Measurements from ENCODE around the gene PCDHGB2.
"Not testable (repeated sequence)": the region's sequence is repeated elsewhere in the genome, so short reads cannot be mapped to it uniquely, and the experiment has no call there.

PCDHGB2 gene

DNA sequence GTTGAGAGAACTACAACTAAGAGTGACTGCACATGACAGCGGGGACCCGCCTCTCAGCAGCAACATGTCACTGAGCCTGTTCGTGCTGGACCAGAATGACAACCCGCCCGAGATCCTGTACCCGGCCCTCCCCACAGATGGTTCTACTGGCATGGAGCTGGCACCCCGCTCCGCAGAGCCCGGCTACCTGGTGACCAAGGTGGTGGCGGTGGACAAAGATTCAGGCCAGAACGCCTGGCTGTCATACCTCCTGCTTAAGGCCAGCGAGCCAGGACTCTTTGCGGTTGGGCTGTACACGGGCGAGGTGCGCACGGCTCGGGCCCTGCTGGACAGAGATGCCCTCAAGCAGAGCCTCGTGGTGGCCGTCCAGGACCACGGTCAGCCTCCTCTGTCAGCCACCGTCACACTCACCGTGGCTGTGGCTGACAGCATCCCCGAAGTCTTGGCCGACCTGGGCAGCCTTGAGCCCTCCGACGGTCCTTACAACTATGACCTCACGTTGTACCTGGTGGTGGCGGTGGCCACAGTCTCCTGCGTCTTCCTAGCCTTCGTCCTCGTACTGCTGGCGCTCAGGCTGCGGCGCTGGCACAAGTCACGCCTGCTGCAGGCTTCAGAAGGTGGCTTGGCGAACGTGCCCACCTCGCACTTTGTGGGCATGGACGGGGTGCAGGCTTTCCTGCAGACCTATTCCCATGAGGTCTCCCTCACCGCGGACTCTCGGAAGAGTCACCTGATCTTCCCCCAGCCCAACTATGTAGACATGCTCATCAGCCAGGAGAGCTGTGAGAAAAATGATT is 24.9 kb downstream of the PCDHGB2 start:
- no peak for DNase-seq (ENCODE audit: low read depth, low spot score)

DNA sequence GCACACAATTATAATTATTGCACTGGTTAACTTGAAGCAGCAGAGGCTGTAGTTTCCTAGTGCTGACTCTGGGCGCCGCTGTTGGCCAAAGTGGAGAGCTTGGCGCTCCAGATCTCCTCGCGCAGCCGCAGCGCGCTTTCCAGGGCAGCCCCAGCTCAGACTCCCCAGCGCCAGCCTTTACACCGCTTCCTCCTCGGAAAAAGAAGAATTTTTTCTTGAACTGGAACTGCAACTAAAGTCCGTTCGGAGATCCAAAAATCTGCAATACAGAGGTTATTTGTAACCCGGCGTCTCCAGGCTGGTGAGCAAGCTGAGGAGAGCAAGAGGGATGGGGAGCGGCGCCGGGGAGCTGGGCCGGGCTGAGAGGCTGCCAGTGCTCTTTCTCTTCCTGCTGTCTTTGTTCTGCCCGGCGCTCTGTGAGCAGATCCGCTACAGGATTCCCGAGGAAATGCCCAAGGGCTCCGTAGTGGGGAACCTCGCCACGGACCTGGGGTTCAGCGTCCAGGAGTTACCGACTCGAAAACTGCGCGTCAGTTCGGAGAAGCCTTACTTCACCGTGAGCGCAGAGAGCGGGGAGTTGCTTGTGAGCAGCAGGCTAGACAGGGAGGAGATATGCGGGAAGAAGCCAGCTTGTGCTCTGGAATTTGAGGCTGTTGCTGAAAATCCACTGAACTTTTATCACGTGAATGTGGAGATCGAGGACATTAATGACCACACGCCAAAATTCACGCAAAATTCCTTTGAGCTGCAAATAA is 27.9 kb downstream of the PCDHGB2 start, which contains the start of gene PCDHGB4:
Gene PCDHGB4 (plus strand): TSS at position 142 of the 755 bp plus-strand sequence. CDS start 187 bp downstream, at position 329.
- DNase-seq (ENCODE audit: low read depth, low spot score): not testable (repeated sequence)

DNA sequence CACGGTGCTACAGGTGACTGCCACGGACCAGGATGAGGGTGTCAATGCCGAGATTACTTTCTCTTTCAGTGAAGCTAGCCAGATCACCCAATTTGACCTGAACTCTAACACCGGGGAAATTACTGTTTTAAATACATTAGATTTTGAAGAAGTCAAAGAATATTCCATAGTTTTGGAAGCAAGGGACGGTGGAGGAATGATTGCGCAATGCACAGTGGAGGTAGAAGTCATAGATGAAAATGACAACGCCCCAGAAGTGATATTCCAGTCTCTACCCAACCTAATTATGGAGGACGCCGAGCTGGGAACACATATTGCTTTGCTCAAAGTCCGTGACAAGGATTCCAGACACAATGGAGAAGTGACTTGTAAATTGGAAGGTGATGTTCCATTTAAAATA is 28.9 kb downstream of the PCDHGB2 start:
- DNase-seq (ENCODE audit: low read depth, low spot score): no peak

DNA sequence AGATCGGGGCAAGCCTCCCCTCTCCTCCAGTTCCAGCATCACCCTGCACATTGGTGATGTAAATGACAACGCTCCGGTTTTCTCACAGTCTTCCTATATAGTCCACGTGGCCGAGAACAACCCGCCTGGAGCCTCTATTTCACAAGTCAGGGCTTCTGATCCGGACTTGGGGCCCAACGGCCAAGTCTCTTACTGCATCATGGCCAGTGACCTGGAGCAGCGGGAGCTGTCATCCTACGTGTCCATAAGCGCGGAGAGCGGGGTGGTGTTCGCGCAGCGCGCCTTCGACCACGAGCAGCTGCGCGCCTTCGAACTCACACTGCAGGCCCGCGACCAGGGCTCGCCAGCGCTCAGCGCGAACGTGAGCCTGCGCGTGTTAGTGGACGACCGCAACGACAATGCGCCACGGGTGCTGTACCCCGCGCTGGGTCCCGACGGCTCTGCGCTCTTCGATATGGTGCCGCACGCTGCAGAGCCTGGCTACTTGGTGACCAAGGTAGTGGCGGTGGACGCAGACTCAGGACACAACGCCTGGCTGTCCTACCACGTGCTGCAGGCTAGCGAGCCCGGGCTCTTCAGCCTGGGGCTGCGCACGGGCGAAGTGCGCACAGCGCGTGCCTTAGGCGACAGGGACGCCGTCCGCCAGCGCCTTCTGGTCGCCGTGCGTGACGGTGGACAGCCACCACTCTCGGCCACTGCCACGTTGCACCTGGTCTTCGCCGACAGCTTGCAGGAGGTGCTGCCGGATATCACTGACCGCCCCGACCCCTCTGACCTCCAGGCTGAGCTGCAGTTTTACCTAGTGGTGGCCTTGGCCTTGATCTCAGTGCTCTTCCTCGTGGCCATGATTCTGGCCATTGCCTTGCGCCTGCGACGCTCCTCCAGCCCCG is 29.6 kb downstream of the PCDHGB2 start:
- no peak for DNase-seq (ENCODE audit: low read depth, low spot score)

DNA sequence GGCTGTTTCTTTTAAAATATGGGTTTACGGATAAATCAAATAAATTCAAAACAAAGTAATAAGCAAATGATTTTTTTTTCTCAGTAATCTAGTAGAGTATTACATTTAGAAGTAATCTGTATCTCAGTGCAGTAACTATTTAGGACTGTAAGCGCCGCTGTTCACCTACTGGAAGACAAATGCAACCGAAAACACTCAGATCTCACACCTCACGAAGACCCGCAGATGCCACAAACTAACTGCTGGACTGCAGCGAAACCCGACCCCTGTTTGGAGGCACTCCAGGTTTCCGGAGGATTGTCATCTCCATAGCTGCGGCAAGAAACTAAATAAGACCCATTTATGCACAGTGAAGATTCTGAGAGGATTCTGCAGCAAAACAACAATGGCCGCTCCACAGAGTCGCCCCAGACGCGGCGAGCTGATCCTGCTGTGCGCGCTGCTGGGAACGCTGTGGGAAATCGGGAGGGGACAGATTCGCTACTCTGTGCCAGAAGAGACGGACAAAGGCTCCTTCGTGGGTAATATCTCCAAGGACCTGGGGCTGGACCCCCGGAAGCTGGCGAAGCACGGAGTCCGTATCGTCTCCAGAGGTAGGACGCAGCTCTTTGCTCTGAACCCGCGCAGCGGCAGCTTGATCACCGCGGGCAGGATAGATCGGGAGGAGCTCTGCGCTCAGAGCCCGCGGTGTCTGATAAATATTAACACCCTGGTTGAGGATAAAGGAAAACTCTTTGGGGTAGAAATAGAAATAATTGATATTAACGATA is 32.8 kb downstream of the PCDHGB2 start, which contains the start of gene PCDHGA8:
Gene PCDHGA8 (plus strand): TSS at position 205 of the 770 bp plus-strand sequence. CDS start 181 bp downstream, at position 386.
- no peak for DNase-seq (ENCODE audit: low read depth, low spot score)

DNA sequence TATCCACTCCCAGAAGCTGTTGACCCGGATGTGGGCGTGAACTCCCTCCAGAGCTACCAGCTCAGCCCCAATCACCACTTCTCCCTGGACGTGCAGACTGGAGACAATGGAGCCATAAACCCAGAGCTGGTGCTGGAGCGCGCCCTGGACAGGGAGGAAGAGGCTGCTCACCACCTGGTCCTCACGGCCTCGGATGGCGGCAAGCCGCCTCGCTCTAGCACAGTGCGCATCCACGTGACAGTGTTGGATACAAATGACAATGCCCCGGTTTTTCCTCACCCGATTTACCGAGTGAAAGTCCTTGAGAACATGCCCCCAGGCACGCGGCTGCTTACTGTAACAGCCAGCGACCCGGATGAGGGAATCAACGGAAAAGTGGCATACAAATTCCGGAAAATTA is 33.5 kb downstream of the PCDHGB2 start:
- no peak for DNase-seq (ENCODE audit: low read depth, low spot score)

DNA sequence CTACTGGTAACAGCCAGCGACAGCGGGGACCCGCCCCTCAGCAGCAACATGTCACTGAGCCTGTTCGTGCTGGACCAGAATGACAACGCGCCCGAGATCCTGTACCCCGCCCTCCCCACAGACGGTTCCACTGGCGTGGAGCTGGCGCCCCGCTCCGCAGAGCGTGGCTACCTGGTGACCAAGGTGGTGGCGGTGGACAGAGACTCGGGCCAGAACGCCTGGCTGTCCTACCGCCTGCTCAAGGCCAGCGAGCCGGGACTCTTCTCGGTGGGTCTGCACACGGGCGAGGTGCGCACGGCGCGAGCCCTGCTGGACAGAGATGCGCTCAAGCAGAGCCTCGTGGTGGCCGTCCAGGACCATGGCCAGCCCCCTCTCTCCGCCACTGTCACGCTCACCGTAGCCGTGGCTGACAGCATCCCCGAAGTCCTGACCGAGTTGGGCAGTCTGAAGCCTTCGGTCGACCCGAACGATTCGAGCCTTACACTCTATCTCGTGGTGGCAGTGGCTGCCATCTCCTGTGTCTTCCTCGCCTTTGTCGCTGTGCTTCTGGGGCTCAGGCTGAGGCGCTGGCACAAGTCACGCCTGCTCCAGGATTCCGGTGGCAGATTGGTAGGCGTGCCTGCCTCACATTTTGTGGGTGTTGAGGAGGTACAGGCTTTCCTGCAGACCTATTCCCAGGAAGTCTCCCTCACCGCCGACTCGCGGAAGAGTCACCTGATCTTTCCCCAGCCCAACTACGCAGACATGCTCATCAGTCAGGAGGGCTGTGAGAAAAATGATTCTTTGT is 34.8 kb downstream of the PCDHGB2 start:
- not testable (repeated sequence) for DNase-seq (ENCODE audit: low read depth, low spot score)

DNA sequence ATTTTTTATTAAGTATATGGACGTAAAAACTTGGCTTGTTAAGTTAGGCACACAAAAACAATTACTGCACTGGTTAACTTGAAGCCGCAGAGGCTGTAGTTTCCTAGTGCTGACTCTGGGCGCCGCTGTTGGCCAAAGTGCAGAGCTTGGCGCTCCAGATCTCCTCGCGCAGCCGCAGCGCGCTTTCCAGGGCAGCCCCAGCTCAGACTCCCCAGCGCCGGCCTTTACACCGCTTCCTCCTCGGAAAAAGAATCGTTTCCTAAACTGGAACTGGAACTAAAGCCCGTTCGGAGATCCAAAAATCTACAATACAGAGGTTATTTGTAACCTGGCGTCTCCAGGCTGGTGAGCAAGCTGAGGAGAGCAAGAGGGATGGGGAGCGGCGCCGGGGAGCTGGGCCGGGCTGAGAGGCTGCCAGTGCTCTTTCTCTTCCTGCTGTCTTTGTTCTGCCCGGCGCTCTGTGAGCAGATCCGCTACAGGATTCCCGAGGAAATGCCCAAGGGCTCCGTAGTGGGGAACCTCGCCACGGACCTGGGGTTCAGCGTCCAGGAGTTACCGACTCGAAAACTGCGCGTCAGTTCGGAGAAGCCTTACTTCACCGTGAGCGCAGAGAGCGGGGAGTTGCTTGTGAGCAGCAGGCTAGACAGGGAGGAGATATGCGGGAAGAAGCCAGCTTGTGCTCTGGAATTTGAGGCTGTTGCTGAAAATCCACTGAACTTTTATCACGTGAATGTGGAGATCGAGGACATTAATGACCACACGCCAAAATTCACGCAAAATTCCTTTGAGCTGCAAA is 38.2 kb downstream of the PCDHGB2 start, which contains the start of gene PCDHGB5:
Gene PCDHGB5 (plus strand): TSS at position 192 of the 796 bp plus-strand sequence. CDS start 181 bp downstream, at position 373.
- not testable (repeated sequence) for DNase-seq (ENCODE audit: low read depth, low spot score)

DNA sequence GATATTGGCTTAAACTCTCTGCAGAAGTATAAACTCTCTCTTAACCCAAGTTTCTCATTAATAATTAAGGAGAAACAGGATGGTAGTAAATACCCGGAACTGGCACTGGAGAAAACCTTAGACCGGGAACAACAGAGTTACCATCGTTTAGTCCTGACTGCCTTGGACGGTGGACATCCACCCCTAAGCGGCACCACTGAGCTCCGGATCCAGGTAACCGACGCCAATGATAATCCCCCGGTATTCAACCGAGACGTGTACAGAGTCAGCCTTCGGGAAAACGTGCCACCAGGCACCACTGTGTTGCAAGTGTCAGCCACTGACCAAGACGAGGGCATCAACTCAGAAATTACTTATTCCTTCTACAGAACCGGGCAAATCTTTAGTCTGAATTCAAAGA is 38.8 kb downstream of the PCDHGB2 start:
- DNase-seq (ENCODE audit: low read depth, low spot score): no peak

DNA sequence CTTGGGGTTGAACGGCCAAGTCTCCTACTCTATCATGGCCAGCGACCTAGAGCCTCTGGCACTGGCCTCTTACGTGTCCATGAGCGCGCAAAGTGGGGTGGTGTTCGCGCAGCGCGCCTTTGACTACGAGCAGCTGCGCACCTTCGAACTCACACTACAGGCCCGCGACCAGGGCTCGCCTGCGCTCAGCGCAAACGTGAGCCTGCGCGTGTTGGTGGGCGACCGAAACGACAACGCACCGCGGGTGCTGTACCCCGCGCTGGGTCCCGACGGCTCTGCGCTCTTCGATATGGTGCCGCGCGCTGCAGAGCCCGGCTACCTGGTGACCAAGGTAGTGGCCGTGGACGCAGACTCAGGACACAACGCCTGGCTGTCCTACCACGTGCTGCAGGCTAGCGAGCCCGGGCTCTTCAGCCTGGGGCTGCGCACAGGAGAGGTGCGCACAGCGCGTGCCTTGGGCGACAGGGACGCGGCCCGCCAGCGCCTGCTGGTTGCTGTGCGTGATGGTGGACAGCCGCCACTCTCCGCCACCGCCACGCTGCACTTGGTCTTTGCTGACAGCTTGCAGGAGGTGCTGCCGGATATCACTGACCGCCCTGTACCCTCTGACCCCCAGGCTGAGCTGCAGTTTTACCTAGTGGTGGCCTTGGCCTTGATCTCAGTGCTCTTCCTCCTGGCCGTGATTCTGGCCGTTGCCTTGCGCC is 39.9 kb downstream of the PCDHGB2 start:
- no peak for DNase-seq (ENCODE audit: low read depth, low spot score)

DNA sequence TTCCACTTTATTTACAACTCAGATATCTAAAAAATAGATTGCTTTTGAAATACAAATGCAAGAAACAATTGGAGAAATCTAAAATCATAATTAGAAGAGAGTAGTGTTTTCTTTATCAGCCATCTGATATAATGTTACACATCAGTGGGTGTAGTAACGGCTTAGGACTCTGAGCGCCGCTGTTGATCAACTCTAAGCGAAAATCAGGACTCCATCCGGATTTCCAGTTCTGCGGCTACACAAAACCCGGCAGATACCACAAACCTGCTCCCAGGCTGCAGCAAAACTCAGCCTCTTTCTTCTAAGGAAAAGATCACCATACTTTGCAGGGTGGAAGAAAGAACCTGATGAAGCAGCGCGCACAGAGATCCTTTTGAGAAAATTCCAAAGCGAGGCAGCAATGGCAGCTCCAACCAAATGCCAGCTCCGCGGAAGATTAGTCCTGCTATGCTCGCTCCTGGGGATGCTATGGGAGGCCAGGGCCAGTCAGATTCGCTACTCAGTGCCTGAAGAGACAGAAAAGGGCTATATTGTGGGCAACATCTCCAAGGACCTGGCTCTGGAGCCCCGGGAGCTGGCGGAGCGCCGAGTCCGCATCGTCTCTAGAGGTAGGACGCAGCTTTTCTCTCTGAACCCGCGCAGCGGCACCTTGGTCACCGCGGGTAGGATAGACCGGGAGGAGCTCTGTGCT is 42.9 kb downstream of the PCDHGB2 start, which contains the start of gene PCDHGA9:
Gene PCDHGA9 (plus strand): TSS at position 226 of the 691 bp plus-strand sequence. CDS start 175 bp downstream, at position 401.
- DNase-seq (ENCODE audit: low read depth, low spot score): no peak

DNA sequence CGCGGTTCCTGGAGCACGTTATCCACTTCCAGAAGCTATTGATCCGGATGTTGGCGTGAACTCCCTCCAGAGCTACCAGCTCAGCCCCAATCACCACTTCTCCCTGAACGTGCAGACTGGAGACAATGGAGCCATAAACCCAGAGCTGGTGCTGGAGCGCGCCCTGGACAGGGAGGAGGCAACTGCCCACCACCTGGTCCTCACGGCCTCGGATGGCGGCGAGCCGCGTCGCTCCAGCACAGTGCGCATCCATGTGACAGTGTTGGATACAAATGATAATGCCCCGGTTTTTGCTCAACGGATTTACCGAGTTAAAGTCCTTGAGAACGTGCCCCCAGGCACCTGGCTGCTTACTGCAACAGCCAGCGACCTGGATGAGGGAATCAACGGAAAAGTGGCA is 43.6 kb downstream of the PCDHGB2 start:
- no peak for DNase-seq (ENCODE audit: low read depth, low spot score)

DNA sequence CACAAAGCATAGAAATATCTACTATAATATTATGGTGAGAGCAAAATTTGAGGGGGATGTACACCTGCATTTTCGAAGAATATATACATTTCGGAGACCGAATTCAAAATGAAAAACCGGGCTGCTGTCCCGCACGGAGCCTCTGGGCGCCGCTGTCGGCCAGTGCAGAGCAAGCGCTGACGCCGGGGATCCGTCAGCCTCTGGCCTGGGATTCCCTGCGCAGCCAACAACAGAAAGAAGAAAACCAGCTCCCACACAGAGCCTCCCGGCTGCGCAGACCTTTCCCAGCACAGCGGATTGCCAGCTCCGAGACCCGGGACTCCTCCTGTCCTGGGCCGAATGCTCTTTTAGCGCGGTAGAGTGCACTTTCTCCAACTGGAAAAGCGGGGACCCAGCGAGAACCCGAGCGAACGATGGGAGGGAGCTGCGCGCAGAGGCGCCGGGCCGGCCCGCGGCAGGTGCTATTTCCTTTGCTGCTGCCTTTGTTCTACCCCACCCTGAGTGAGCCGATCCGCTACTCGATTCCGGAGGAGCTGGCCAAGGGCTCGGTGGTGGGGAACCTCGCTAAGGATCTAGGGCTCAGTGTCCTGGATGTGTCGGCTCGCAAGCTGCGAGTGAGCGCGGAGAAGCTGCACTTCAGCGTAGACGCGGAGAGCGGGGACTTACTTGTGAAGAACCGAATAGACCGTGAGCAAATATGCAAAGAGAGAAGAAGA is 48.2 kb downstream of the PCDHGB2 start, which contains the start of gene PCDHGB6:
Gene PCDHGB6 (plus strand): TSS at position 232 of the 716 bp plus-strand sequence. CDS start 182 bp downstream, at position 414.
- not testable (repeated sequence) for DNase-seq (ENCODE audit: low read depth, low spot score)

DNA sequence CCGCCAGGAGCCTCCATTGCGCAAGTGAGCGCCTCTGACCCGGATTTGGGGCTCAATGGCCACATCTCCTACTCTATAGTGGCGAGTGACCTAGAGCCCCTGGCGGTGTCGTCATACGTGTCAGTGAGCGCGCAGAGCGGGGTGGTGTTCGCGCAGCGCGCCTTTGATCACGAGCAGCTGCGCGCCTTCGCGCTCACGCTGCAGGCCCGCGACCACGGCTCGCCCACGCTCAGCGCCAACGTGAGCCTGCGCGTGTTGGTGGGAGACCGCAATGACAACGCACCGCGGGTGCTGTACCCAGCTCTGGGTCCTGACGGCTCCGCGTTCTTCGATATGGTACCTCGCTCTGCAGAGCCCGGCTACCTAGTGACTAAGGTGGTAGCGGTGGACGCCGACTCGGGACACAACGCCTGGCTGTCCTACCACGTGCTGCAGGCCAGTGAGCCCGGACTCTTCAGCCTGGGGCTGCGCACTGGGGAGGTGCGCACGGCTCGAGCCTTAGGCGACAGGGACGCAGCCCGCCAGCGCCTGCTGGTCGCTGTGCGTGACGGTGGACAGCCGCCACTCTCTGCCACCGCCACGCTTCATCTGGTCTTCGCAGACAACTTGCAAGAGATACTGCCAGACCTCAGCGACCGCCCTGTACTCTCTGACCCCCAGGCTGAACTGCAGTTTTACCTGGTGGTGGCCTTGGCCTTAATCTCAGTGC is 50.0 kb downstream of the PCDHGB2 start:
- no peak for DNase-seq (ENCODE audit: low read depth, low spot score)

DNA sequence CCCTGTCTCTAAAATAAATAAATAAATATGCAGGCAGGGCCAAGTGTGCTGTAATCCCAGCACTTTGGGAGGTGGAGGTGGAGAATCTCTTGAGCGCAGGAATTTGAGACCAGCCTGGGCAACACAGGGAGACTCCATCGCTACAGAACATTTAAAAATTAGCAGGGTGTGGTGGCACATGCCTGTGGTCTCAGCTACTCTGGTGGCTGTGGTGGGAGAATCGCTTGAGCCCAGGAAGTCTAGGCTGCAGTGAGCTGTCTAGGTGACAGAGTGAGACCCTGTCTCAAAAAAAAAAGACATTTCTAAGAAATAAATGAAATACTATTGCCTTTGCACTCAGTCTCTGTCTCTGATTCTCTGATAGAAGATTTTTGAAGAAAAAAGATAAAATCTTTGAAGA is 51.8 kb downstream of the PCDHGB2 start:
- no peak for DNase-seq (ENCODE audit: low read depth, low spot score)
